Renal cortex interstitium (tissue), 15 donors: ENCODE data around the gene PABPC4L. TPM values are rescaled to one million over a fixed set of nuclear protein-coding genes. Genes with fewer than 3 reads are reported as not detected.
"Not testable (repeated sequence)": the region's sequence is repeated elsewhere in the genome, so short reads cannot be mapped to it uniquely, and the experiment has no call there.

Experiments used
- DNase-seq, 11 donors: peaks; one replicate each; pipeline ENCODE4 v3.0.0-alpha.2; 2013; ENCODE audit warnings: low read depth in 9 of 11, low spot score in 4 of 11; ENCODE audit errors: extremely low read depth in 1 of 11
- long read RNA-seq, 16 experiments: transcript quantifications; one replicate each; lab custom pipeline, GENCODE V29; 2026
- polyA plus RNA-seq, 3 donors: library from polyadenylated mRNA; unstranded; fragments of 120-200 nt; gene quantifications; one replicate each; pipeline ENCODE4 v1.2.1, GENCODE V29; 2013; ENCODE audit not compliant: insufficient read length in 3 of 3

PABPC4L gene
- 10 to 100 TPM; 10.0 to 10.7 (median 10.5) TPM for polyA plus RNA-seq
- long read RNA-seq, donor 1 = 0 reads
- long read RNA-seq, donor 2 = 0 reads
- long read RNA-seq, donor 3, full-length matches to known transcripts = 1 of 1 reads
- long read RNA-seq, donor 3, partial matches to known transcripts = 0 of 1 reads
- long read RNA-seq, donor 3, other reads (novel, unspliced or antisense) = 0 of 1 reads
- long read RNA-seq, donor 4, full-length matches to known transcripts = 2 of 2 reads
- long read RNA-seq, donor 4, partial matches to known transcripts = 0 of 2 reads
- long read RNA-seq, donor 4, other reads (novel, unspliced or antisense) = 0 of 2 reads
- long read RNA-seq, donor 5 = 0 reads
- long read RNA-seq, donor 6 = 0 reads
- long read RNA-seq, donor 7, full-length matches to known transcripts = 2 of 2 reads
- long read RNA-seq, donor 7, partial matches to known transcripts = 0 of 2 reads
- long read RNA-seq, donor 7, other reads (novel, unspliced or antisense) = 0 of 2 reads
- long read RNA-seq, donor 8 = 0 reads
- long read RNA-seq, donor 9, full-length matches to known transcripts = 1 of 1 reads
- long read RNA-seq, donor 9, partial matches to known transcripts = 0 of 1 reads
- long read RNA-seq, donor 9, other reads (novel, unspliced or antisense) = 0 of 1 reads
- long read RNA-seq, donor 10 = 0 reads
- long read RNA-seq, donor 11, full-length matches to known transcripts = 2 of 8 reads
- long read RNA-seq, donor 11, partial matches to known transcripts = 6 of 8 reads
- long read RNA-seq, donor 11, other reads (novel, unspliced or antisense) = 0 of 8 reads
- long read RNA-seq, donor 12 = 0 reads
- long read RNA-seq, donor 13 = 0 reads
- long read RNA-seq, donor 14, full-length matches to known transcripts = 2 of 2 reads
- long read RNA-seq, donor 14, partial matches to known transcripts = 0 of 2 reads
- long read RNA-seq, donor 14, other reads (novel, unspliced or antisense) = 0 of 2 reads
- long read RNA-seq, donor 15, full-length matches to known transcripts = 1 of 1 reads
- long read RNA-seq, donor 15, partial matches to known transcripts = 0 of 1 reads
- long read RNA-seq, donor 15, other reads (novel, unspliced or antisense) = 0 of 1 reads
- long read RNA-seq, donor 16, full-length matches to known transcripts = 2 of 2 reads
- long read RNA-seq, donor 16, partial matches to known transcripts = 0 of 2 reads
- long read RNA-seq, donor 16, other reads (novel, unspliced or antisense) = 0 of 2 reads

GRCh38 chr4:134201216-134202161 lies at the start of gene PABPC4L:
Gene PABPC4L (minus strand): TSS chr4:134201789. CDS start chr4:134201019, 770 bp downstream.
- DNase-seq = peak; percentile 38 to 74 (median 56)

- no peak for DNase-seq
Observed at GRCh38 chr4:134251322-134251721, 49.7 kb upstream of the PABPC4L start.

- DNase-seq = no peak
Observed at GRCh38 chr4:134243742-134244713, 42.4 kb upstream of the PABPC4L start.

GRCh38 chr4:134219043-134219442 lies 17.5 kb upstream of the PABPC4L start:
- DNase-seq = no peak

GRCh38 chr4:134216411-134216810 lies 14.8 kb upstream of the PABPC4L start:
- DNase-seq = no peak

- DNase-seq = no peak
Observed at GRCh38 chr4:134215620-134216344, 14.2 kb upstream of the PABPC4L start.

GRCh38 chr4:134207955-134208354 lies 6.4 kb upstream of the PABPC4L start:
- not testable (repeated sequence) for DNase-seq

- no peak for DNase-seq
Observed at GRCh38 chr4:134202166-134202956, 772 bp upstream of the PABPC4L start.

GRCh38 chr4:134200811-134201215 lies 776 bp downstream of the PABPC4L start:
- DNase-seq = peak in 3 of 11 donors; percentile 4 to 35 (median 15)

- DNase-seq = no peak
Observed at GRCh38 chr4:134189949-134190348, 11.6 kb downstream of the PABPC4L start.

GRCh38 chr4:134189480-134189879 lies 12.1 kb downstream of the PABPC4L start:
- no peak for DNase-seq

GRCh38 chr4:134178706-134179105 lies 22.9 kb downstream of the PABPC4L start:
- no peak for DNase-seq

- DNase-seq = no peak
Observed at GRCh38 chr4:134174271-134174670, 27.3 kb downstream of the PABPC4L start.

GRCh38 chr4:134160211-134160610 lies 41.4 kb downstream of the PABPC4L start:
- DNase-seq = no peak

- no peak for DNase-seq
Observed at GRCh38 chr4:134154097-134154496, 47.5 kb downstream of the PABPC4L start.

- no peak for DNase-seq
Observed at GRCh38 chr4:134147941-134148340, 53.6 kb downstream of the PABPC4L start.
